K562 (cell line): ENCODE results near the gene CTTNBP2NL. TPM values are rescaled to one million over a fixed set of nuclear protein-coding genes. Genes with fewer than 3 reads are reported as not detected.

ENCODE experiments used
- ATAC-seq: fragments of 200-7000 bp; cut with Tn5 transposase; 3 replicates; pipeline ENCODE4 v1.9.1; 2020; ENCODE audit warnings: moderate library complexity
- BruUV-seq: library from RNA; stranded (reverse); fragments of 400-500 nt; replicated peaks from 2 replicates; lab custom pipeline; 2021; lab: Mats Ljungman, UMichigan
- CTCF ChIA-PET: fragments of 300-600 bp; formaldehyde crosslinking; extraction: SDS; loops from one replicate; lab custom pipeline; 2021; ENCODE audit warnings: low intra/inter-chr PET ratio; lab: Yijun Ruan, JAX
- POLR2A ChIA-PET: fragments of 300-600, 350-650 bp; sonication (Branson Sonifier 250); formaldehyde crosslinking; extraction: SDS; loops from one replicate; lab custom pipeline; 2021; ENCODE audit warnings: antibody characterized with exemption, inconsistent platforms; lab: Yijun Ruan, JAX
- DNase-seq, 4 experiments: peaks; one replicate each; pipeline versions ENCODE4 v3.0.0 to v3.0.0-alpha.2; 2011 to 2018; ENCODE audit warnings: low spot score in 3 of 4, mixed read lengths in 3 of 4; ENCODE audit errors: extremely low read depth in 1 of 4
- FAIRE-seq: peaks from 2 replicates; lab custom pipeline; 2011; peaks lifted over from hg19 to GRCh38; lab: Jason Lieb, UNC
- H2AFZ ChIP-seq: 2 replicates; pipeline ENCODE4 v1.6.0; 2011; ENCODE audit warnings: low read depth, low read length, control low read depth, inconsistent platforms
- H3K27ac ChIP-seq: fragments of 200-600 bp; 3 replicates; pipeline ENCODE4 v1.8.0; 2011; ENCODE audit warnings: low read depth, mild to moderate bottlenecking, control low read depth, inconsistent platforms, low read length, moderate library complexity, mixed read lengths; ENCODE audit errors: extremely low read depth
- H3K27me3 ChIP-seq, 2 experiments: fragments of 300-600 bp in 1 of 2; 2 replicates in 1 of 2; 3 replicates in 1 of 2; pipeline versions ENCODE4 v1.6.0 to v1.8.0; 2011; ENCODE audit warnings: inconsistent platforms in 2 of 2, low read length in 2 of 2, mild to moderate bottlenecking in 1 of 2, mixed read lengths in 1 of 2, moderate library complexity in 1 of 2; ENCODE audit not compliant: control insufficient read depth in 2 of 2, insufficient read depth in 2 of 2
- H3K36me3 ChIP-seq: fragments of 300-600 bp; 3 replicates; pipeline ENCODE4 v1.8.0; 2011; ENCODE audit warnings: mild to moderate bottlenecking, low read length, inconsistent platforms; ENCODE audit not compliant: control insufficient read depth, insufficient read depth
- H3K4me1 ChIP-seq, 2 experiments: fragments of 200-600 bp in 1 of 2; replicated peaks in 1 of 2; 2 replicates in 1 of 2; 3 replicates in 1 of 2; pipeline versions ENCODE4 v1.5.1 to v1.8.0; 2011; ENCODE audit warnings: inconsistent platforms in 2 of 2, low read length in 2 of 2, mild to moderate bottlenecking in 1 of 2, mixed read lengths in 1 of 2, moderate library complexity in 1 of 2; ENCODE audit not compliant: control insufficient read depth in 2 of 2, insufficient read depth in 2 of 2
- H3K4me2 ChIP-seq: 2 replicates; pipeline ENCODE4 v1.6.1; 2011; ENCODE audit warnings: low read length, control low read depth, inconsistent platforms, mixed read lengths; ENCODE audit not compliant: insufficient read depth
- H3K4me3 ChIP-seq: fragments of 200-600 bp; sonication (generic), shearing (Covaris generic); 2 replicates; pipeline ENCODE4 v1.5.1; 2016; ENCODE audit warnings: control low read depth, inconsistent platforms
- H3K79me2 ChIP-seq: fragments of 200-600 bp; 3 replicates; pipeline ENCODE4 v1.8.0; 2011; ENCODE audit warnings: low read length, inconsistent platforms; ENCODE audit not compliant: control insufficient read depth, insufficient read depth
- H3K9ac ChIP-seq, 2 experiments: 2 replicates each; pipeline versions ENCODE4 v1.6.0 to v1.6.1; 2011; ENCODE audit warnings: low read depth in 2 of 2, low read length in 2 of 2, control low read depth in 1 of 2, inconsistent platforms in 1 of 2, mild to moderate bottlenecking in 1 of 2, mixed read lengths in 1 of 2; ENCODE audit not compliant: insufficient read depth in 1 of 2
- H3K9me1 ChIP-seq: one replicate; pipeline ENCODE4 v1.6.0; 2011; ENCODE audit warnings: inconsistent platforms, mild to moderate bottlenecking, low read length, moderate library complexity; ENCODE audit not compliant: control insufficient read depth, insufficient read depth
- H3K9me3 ChIP-seq: replicated peaks from 2 replicates; pipeline ENCODE4 v1.5.1; 2011; ENCODE audit warnings: low read depth, low read length, inconsistent platforms; ENCODE audit not compliant: control insufficient read depth, insufficient read depth
- H4K20me1 ChIP-seq: replicated peaks from 2 replicates; pipeline ENCODE4 v1.6.1; 2011; ENCODE audit warnings: low read length, inconsistent platforms, mixed read lengths; ENCODE audit not compliant: control insufficient read depth, insufficient read depth
- CBX3 ChIP-seq, 2 experiments: IDR thresholded peaks; 1 replicate in 1 of 2; 2 replicates in 1 of 2; pipeline ENCODE4 v1.6.1; 2012; ENCODE audit warnings: inconsistent platforms in 2 of 2, low read length in 2 of 2, borderline replicate concordance in 1 of 2, control low read depth in 1 of 2
- CBX8 ChIP-seq: fragments of 200-600 bp; sonication (generic); IDR thresholded peaks from 2 replicates; pipeline ENCODE4 v1.6.1; 2012; ENCODE audit warnings: borderline replicate concordance, mixed run types, low read depth, mild to moderate bottlenecking, moderate library complexity, mixed read lengths, low read length, control low read depth, inconsistent platforms; ENCODE audit not compliant: poor library complexity, severe bottlenecking; ENCODE audit errors: extremely low read depth
- HMG20B ChIP-seq: fragments of 250-450 bp; sonication (Bioruptor Pico); IDR thresholded peaks from 2 replicates; pipeline ENCODE4 v1.5.0; 2021; ENCODE audit warnings: mild to moderate bottlenecking
- L3MBTL2 ChIP-seq: fragments of 450-650 bp; IDR thresholded peaks from 2 replicates; pipeline ENCODE4 v1.6.1; 2016; ENCODE audit warnings: mild to moderate bottlenecking, moderate library complexity
- MAFG ChIP-seq: fragments of 450-650 bp; conservative IDR thresholded peaks from 2 replicates; pipeline ENCODE4 v1.6.1; 2016; ENCODE audit warnings: missing genetic modification characterization, missing compliant biosample characterization
- MCM5 ChIP-seq: fragments of 450-650 bp; IDR thresholded peaks from 2 replicates; pipeline ENCODE4 v1.6.1; 2016; ENCODE audit warnings: low read depth
- MCM7 ChIP-seq, 2 experiments: fragments of 450-650 bp; IDR thresholded peaks; 2 replicates each; pipeline ENCODE4 v1.6.1; 2016 to 2018
- NFIX ChIP-seq: fragments of 250-450 bp; sonication (Bioruptor Pico); IDR thresholded peaks from 2 replicates; pipeline ENCODE4 v1.4.0; 2020; ENCODE audit warnings: low read depth, mild to moderate bottlenecking, moderate library complexity
- SMARCB1 ChIP-seq: IDR thresholded peaks from 2 replicates; pipeline ENCODE4 v1.6.1; 2011; ENCODE audit warnings: improper control_type of control experiment, low read depth; ENCODE audit not compliant: insufficient read length
- TCFL5 ChIP-seq: fragments of 250-450 bp; sonication (Bioruptor Pico); conservative IDR thresholded peaks from 2 replicates; pipeline ENCODE4 v1.6.1; 2021; ENCODE audit warnings: mild to moderate bottlenecking, moderate library complexity, matching md5 sums
- ZNF347 ChIP-seq: fragments of 450-650 bp; formaldehyde crosslinking; IDR thresholded peaks from 2 replicates; pipeline ENCODE4 v1.4.0; 2020; ENCODE audit warnings: low read depth, mild to moderate bottlenecking, moderate library complexity
- ZNF436 ChIP-seq: fragments of 250-450, 450-650 bp; sonication (Bioruptor Pico); formaldehyde crosslinking; IDR thresholded peaks from 2 replicates; pipeline ENCODE4 v1.7.0; 2020; ENCODE audit warnings: mild to moderate bottlenecking
- ZNF76 ChIP-seq: fragments of 250-450 bp; sonication (Bioruptor Pico); IDR thresholded peaks from 2 replicates; pipeline ENCODE4 v1.4.0; 2020; ENCODE audit warnings: mild to moderate bottlenecking, moderate library complexity, borderline replicate concordance
- WGBS: fragments of 100-300 bp; shearing (Covaris generic); methylation state at CpG from one replicate; pipeline ENCODE4 v1.1.6; 2016; ENCODE audit warnings: low coverage, mixed read lengths; ENCODE audit not compliant: insufficient coverage; ENCODE audit errors: missing lambda C conversion rate; 5-methylcytosine and 5-hydroxymethylcytosine counted together
- in situ Hi-C: fragments of 300-500 bp; cut with MboI; formaldehyde crosslinking; loops from 4 replicates; pipeline ENCODE4 v1.15.0; 2018; ENCODE audit warnings: inconsistent platforms, mixed read lengths
- intact Hi-C: fragments of 100-400 bp; cut with micrococcal nuclease; formaldehyde crosslinking; loops from 2 replicates; pipeline ENCODE4 v1.14.2; 2022
- polyA plus RNA-seq, 8 experiments: library from polyadenylated mRNA; depleted of rRNA in 4 of 8; stranded (reverse) in 5 of 8; unstranded in 3 of 8; fragments of >200 nt; fragmentation: Nextera tagmentation in 2 of 8; fragmentation: Illumina TruSeq in 1 of 8; extraction: Ambion mirVana in 2 of 8; extraction: Trizol in 1 of 8; gene quantifications; 2 replicates each; pipeline versions ENCODE4 v1.2.1 to v1.2.3, GENCODE V29; 2011 to 2014; ENCODE audit warnings: inconsistent platforms in 1 of 8, missing spikeins in 1 of 8
- total RNA-seq, 7 experiments: library from RNA; depleted of rRNA in 6 of 7; stranded (reverse); fragments of >200 nt in 6 of 7; fragmentation: Illumina TruSeq in 2 of 7; extraction: Trizol in 2 of 7; gene quantifications; 2 replicates each; pipeline versions ENCODE4 v1.2.1 to v1.2.3, GENCODE V29; 2011 to 2021; ENCODE audit warnings: low replicate concordance in 1 of 7
- TF ChIP-seq, protein P1 (sequence below): IDR thresholded peaks from 2 replicates; pipeline ENCODE4 v1.6.1; 2016; ENCODE audit warnings: missing genetic modification characterization, missing compliant biosample characterization
- TF ChIP-seq, protein P2 (sequence below): fragments of 450-650 bp; IDR thresholded peaks from 2 replicates; pipeline ENCODE4 v1.6.1; 2017; ENCODE audit warnings: antibody characterized with exemption, mild to moderate bottlenecking

The CTTNBP2NL gene
- total and polyA plus RNA-seq, 9 of the 15 experiments (the other 6 are each of a cell fraction or from before 2014, with no cell fraction given): 0.27 to 1.4 (median 0.62) TPM

DNA sequence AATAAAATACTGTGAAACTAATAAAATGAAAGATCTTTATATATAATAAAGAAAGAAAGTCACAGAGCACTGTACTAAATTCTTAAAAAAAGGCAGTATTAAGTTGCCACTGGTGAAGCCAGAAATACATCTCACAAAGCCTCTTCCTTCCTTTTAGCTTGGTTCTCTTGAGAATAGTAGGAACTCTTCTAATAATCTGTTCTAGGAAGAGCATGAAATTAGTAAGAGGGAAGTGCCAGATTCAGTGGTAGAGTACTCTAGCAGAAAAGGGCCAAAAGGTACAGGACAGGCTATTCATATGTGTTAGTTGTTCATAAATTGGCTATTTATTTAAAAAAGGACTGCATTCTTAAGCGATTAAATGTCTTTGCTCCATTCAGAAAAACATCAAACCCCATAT lies 33.7 kb downstream of the CTTNBP2NL start:
- no peak overlapping the region for H3K9ac ChIP-seq
- no peaks in the 10 kb centered on the region for H3K4me1 ChIP-seq
- no peak overlapping the region for H3K27ac ChIP-seq
- peaks cover 0 to 4% of the 10 kb centered on the region in 2 experiments; a peak in 1 of 5 replicates for H3K27me3 ChIP-seq
- no peak overlapping the region for H3K4me2 ChIP-seq
- FAIRE-seq (no peak), DNase-seq (no peak), ATAC-seq (no peak)
- no peak overlapping the region for H3K4me3 ChIP-seq
- BruUV-seq: no TSS peak
- no peaks in the 10 kb centered on the region for H4K20me1 ChIP-seq
- H3K79me2 ChIP-seq: no peaks in the 10 kb centered on the region
- POLR2A ChIA-PET: interaction anchor here (0.7 to 1.5 kb wide), 5 partner anchors 10 to 173 kb away, joined by 3 to 4 read pairs (median 3); no protein-coding TSS in a partner anchor
- H3K36me3 ChIP-seq: no peaks in the 10 kb centered on the region
- intact Hi-C loops (no loop called here), in situ Hi-C loops (no loop called here)
- H3K9me3 ChIP-seq: no peaks in the 10 kb centered on the region
- TF ChIP-seq ZNF436 (no peak), MCM5 (no peak), NFIX (CRISPR knock-in tag) (no peak), TCFL5 (CRISPR knock-in tag) (no peak), HMG20B (no peak), ZNF76 (CRISPR knock-in tag) (no peak), L3MBTL2 (no peak), CBX3 (IDR thresholded peaks at IDR 0.05; ENCODE audit: borderline replicate concordance in 1 of 2, low read length in 2 of 2) (no peak), MCM7 (IDR thresholded peaks at IDR 0.05) (no peak), ZNF347 (no peak), CBX8 (no peak), SMARCB1 (no peak), MAFG (no peak)
- TF ChIP-seq, protein P1, sequence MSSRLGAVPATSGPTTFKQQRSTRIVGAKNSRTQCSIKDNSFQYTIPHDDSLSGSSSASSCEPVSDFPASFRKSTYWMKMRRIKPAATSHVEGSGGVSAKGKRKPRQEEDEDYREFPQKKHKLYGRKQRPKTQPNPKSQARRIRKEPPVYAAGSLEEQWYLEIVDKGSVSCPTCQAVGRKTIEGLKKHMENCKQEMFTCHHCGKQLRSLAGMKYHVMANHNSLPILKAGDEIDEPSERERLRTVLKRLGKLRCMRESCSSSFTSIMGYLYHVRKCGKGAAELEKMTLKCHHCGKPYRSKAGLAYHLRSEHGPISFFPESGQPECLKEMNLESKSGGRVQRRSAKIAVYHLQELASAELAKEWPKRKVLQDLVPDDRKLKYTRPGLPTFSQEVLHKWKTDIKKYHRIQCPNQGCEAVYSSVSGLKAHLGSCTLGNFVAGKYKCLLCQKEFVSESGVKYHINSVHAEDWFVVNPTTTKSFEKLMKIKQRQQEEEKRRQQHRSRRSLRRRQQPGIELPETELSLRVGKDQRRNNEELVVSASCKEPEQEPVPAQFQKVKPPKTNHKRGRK (tag): no peak
- TF ChIP-seq, protein P2, sequence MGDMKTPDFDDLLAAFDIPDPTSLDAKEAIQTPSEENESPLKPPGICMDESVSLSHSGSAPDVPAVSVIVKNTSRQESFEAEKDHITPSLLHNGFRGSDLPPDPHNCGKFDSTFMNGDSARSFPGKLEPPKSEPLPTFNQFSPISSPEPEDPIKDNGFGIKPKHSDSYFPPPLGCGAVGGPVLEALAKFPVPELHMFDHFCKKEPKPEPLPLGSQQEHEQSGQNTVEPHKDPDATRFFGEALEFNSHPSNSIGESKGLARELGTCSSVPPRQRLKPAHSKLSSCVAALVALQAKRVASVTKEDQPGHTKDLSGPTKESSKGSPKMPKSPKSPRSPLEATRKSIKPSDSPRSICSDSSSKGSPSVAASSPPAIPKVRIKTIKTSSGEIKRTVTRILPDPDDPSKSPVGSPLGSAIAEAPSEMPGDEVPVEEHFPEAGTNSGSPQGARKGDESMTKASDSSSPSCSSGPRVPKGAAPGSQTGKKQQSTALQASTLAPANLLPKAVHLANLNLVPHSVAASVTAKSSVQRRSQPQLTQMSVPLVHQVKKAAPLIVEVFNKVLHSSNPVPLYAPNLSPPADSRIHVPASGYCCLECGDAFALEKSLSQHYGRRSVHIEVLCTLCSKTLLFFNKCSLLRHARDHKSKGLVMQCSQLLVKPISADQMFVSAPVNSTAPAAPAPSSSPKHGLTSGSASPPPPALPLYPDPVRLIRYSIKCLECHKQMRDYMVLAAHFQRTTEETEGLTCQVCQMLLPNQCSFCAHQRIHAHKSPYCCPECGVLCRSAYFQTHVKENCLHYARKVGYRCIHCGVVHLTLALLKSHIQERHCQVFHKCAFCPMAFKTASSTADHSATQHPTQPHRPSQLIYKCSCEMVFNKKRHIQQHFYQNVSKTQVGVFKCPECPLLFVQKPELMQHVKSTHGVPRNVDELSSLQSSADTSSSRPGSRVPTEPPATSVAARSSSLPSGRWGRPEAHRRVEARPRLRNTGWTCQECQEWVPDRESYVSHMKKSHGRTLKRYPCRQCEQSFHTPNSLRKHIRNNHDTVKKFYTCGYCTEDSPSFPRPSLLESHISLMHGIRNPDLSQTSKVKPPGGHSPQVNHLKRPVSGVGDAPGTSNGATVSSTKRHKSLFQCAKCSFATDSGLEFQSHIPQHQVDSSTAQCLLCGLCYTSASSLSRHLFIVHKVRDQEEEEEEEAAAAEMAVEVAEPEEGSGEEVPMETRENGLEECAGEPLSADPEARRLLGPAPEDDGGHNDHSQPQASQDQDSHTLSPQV: no peak
- CTCF ChIA-PET: no interaction called here
- H2AFZ ChIP-seq: no peak overlapping the region
- 0% methylated on average over 1 of the region's 1 CpG for WGBS
- H3K9me1 ChIP-seq: no peaks in the 10 kb centered on the region
